Endothelial cell of hepatic sinusoid (primary cell): ENCODE data around the gene MTF1.
"Not testable (repeated sequence)": the region's sequence is repeated elsewhere in the genome, so short reads cannot be mapped to it uniquely, and the experiment has no call there.

Experiments used
- in situ Hi-C: cut with HindIII; loops from 2 replicates; pipeline ENCODE4 v1.10.0; 2017; ENCODE audit warnings: low sequenced_read_pairs

Gene MTF1

DNA sequence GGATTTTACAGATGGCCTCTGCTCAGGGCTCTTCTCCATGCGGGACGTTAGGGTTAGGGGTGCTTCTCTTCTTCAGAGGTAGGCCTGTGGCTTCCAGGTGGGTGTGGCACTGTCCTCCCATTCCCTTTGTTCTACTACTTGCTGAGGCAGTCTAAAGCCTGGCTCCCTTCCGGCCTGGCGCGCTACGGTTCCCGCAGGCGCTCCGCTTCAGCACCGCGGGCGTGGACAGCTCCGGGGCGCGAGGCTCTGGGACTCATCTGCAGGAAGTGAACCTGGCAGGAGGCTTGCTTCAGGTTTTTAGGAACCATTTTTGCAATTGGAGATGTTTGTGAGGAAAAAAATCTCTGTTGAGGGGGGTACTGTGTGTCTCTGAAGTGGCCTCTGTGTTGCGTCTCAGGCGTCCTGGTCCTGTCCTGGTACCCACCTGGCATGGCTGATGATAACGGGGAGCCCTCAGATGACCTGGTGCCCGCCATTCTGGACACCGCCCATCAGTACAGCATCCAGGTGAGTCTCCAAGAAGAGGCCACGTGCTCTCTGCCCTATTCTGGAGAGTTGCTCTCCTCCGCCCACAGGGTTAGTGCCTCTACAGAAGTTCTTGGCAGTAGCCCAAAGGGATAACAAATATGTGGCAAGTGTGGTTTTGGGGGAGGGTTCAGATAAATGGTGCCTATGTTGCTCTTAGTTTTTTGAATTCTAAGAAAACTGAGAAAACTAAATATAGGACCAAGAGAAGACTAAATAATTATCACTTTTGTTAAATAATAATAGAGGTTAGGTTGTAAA lies 63.9 kb downstream of the MTF1 start:
- in situ Hi-C loops: no loop called here

DNA sequence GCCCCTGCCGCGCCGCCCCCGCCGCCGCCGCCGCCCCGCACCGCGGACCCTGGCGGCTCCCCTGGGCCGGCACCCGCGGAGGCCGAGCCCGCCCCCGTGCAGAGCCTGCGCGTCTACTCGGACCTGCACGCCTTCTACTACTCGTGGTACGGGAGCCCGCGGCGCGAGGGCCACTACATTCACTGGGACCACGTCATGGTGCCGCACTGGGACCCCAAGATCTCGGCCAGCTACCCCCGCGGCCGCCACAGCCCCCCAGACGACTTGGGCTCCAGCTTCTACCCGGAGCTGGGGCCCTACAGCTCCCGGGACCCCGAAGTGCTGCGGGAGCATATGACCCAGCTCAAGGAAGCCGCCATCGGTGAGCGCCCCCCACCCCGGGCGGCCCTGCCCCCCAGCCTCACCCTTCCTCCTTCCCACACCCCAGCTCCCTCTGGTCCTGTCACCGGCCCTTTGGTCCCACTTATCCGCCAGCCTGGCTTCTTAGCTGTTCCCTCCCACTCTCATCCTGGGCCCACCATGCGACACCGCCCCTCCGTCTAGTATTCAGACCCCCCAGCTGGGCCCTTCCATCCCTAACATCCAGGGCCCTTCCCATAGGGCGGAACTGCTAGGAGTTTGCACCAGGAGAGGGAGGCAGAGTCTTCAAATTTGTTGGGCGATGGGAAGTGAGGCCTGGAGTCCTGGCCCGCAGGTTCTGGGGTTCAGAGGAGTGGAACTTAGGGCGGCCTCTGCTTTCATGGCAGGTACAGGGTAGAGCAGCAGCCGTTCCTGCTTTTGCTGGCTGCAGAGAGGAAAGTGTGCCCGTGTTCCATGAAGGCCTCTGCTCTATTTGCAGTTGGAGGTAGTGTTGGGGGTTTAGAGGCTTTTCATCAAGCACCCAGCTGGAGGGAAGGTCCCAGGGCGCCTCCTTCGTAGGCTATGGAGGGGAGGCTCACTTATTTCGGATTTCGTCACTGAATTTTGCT lies 64.7 kb downstream of the MTF1 start:
- in situ Hi-C loops: no loop called here

DNA sequence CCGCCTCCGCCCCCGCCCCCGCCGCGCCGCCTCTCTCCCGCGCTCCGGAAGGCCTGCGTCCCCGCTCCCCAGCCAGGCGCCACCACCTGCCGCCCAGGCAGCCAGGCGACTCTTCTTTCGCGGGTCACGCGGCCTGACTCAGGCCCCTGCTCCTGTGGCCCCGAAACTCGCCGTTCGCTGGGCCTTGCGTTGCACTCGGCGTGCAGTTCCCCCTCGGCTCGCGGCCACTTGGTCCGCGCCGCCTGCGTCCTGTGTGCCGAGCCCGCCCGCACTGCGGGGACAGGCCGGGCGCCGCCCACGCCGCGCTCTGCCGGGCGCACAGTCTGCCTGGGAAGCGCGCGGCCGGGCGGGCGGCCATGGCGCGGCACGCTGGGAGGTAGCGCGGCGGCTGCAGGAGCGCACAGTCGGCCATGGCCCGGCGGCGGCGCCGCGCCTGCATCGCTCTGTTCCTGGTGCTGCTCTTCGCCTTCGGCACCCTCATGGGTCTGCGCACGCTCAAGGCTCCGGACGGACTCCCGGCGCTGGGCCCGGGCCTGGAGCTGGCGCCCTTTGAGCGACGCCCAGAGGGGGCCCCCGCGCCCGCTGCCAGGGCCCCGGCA lies 65.5 kb downstream of the MTF1 start, which contains the start of gene MANEAL:
Gene MANEAL (plus strand): TSS at position 75 of the 599 bp plus-strand sequence. CDS start 336 bp downstream, at position 411.
- in situ Hi-C loops: no loop called here

DNA sequence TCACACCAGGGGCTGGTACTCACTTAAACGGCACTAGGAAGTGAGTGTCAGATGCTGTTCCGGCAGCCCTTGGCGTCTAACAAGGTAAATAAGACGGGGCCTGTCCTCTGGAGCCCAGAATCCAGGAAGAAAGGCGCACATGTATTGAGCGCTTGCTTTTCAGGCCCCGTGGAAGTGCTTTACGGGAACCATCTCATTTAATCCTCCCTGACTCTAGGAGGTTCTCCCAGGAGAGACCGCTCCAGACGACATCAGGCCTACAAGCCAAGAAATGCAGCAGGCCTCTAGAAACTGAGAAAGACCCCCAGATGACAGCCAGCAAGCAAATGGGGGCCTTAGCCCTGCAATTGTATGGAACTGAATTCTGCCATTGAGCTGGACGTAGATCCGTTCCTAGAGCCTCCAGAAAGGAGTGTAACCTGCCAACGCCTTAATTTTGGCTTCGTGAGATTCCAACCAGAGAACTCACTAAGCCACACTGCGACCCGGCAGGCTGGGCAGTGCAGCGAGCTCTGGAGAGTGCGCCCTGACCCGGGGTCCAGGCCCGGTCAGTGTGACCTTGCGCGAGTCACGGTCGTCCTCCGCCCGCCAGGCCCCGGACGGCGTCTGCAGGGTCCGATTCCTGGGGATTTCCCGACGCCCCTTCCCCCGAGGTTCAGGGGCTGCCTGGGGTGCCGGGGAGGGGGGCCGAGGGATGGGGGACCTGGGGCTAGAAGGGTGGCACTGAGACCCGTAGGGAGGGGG lies 66.3 kb downstream of the MTF1 start:
- in situ Hi-C loops: no loop called here

DNA sequence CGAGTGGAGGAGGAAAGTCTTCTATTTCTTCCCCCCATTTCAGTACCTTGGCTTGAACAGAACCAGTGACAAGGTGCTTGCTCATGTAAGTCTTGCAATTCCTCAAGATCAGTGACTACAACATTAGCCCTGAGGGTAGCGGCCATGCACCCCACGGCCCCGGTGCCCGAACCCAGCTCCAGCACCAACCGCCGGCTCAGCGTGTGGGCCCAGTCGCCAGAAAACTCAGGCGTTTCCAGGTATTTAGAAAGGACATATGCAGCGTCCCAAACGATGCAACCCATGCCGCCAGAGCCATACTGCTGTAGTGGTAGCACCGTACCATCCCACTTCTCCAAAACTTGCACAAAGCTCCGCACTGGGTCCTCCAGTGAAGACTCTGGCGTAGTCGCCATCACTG lies 76.9 kb downstream of the MTF1 start:
- in situ Hi-C loops: no loop called here

DNA sequence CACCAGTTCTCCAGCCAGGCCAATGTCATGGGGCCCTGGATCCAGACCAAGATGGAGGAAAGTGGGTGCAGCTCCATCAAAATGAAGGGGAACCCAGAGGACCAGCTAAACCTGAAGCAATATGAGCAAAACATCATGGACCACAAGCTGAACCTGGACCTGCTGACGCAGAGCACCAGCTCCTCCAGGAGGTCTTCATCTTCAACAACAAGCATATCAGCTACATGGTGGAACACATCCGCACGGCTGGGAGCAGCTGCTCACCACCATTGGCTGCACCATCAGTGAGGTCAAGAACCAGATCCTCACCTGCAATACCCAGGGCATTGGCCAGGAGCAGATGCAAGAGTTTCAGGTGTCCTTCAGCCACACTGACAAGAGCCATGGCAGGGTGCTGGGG lies 80.7 kb downstream of the MTF1 start:
- in situ Hi-C loops: no loop called here

DNA sequence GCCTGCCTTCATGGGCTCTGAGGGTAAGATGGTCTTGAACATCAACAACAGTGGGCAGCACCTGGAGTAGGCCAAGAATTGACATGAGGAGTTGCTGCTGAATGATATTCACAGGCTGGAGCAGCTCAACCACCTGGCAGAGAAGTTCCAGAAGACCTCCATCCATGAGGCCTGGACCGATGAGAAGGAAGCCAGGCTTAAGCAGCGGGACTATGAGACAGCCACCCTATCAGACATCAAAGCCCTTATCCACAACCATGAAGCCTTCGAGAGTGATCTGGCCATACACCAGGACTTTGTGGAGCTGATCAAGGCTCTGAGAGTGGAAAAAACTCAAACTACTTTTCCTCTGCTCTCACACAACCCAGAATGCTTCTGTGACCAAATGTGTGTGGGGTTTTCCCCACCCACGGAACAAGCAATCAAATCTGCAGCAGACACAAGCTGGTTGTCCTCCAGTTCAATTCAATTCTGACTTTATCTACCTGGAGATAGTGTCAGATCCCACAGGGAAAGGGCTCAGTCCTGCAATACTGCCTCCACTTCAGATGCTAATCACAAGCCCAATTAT lies 82.4 kb downstream of the MTF1 start:
- in situ Hi-C loops: no loop called here

DNA sequence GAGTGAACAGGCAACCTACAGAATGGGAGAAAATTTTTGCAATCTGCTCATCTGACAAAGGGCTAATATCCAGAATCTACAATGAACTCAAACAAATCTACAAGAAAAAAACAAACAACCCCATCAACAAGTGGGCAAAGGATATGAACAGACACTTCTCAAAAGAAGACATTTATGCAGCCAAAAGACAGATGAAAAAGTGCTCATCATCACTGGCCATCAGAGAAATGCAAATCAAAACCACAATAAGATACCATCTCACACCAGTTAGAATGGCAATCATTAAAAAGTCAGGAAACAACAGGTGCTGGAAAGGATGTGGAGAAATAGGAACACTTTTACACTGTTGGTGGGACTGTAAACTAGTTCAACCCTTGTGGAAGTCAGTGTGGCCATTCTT lies 88.0 kb downstream of the MTF1 start:
- in situ Hi-C loops: not testable (repeated sequence)

DNA sequence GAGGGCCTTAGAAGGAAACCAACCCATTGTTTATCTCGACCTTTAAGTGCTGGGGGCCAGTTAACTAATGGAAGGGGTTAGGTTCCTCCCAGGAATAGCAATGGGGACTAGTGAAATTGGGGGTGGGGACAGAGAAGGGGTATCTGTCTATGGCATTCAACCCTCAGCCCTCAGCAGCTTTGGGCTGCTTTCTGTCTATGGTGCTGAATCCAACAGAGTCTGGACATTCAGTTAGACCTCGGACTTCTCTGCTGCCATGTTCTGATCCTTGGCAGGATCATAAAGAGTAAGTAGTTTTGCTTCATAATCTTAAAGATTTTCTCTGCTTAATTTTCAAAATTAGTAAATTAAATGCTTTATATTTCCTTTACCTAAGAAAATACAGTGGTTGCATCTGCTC lies 91.9 kb downstream of the MTF1 start:
- in situ Hi-C loops: no loop called here

DNA sequence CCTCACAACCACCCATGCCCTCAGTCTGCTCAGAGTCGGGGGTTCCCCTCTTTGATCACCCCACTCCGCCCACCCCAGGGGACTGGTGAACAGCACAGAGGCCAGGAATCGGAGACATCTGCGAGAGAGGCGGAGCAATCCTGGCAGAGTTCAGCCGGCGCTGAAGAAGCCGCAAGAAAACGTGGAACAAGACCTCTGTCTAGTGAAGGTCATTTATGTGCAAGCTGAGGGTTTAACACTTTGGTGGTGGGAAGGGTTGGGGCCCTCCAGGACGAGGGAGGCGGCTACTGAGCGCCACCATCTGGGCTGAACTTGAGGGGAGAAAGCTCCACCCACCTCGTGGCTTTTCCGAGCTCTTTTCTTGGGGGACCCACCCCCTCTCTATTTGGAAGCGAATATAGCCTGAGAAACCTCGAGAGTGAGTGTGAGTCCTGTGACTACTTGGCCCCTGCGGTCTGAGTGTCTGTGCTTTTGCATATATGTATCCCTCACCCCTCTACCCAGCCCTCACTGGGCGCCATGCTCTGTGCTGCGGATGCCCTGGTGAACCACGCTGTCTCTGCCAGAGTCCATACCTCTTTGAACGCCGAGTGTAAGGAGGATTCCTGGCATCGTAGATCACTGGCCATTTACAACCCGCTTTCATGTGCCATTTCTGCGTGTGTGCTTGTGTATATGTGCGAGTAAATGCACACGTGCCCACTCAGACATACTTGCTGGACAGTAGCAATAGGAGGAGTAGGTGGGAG lies 93.3 kb downstream of the MTF1 start:
- in situ Hi-C loops: no loop called here

DNA sequence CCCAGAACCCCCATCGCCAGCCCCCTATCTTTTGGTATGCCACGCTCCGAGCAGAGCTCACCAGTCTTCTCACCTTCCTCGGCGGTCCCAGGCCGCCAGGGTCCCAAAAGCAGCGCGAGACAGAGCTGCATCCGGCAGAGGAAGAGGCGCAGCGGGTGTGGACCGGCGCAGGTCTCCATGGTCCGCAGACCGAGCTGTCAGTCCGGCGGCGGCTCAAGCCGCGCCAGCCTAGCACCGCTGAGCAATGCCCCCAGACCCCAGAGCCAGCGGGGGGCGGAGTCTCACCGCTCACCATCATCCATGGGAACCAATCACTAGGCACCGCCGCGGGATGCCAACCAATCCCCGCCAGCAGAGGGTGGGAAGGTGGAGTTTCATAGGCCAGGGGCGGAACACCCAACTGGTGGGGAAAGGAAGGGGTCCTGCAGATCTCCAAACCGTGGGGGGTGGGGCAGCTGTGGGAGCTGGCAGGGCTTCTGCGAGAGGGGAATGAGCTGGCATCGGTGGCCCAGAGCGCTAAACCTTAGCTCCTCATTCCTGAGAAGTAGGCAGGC lies 94.4 kb downstream of the MTF1 start, which contains the start of gene EPHA10:
Gene EPHA10 (minus strand): TSS at position 233 of the 554 bp plus-strand sequence. CDS start 54 bp downstream, at position 179.
- in situ Hi-C loops: no loop called here

DNA sequence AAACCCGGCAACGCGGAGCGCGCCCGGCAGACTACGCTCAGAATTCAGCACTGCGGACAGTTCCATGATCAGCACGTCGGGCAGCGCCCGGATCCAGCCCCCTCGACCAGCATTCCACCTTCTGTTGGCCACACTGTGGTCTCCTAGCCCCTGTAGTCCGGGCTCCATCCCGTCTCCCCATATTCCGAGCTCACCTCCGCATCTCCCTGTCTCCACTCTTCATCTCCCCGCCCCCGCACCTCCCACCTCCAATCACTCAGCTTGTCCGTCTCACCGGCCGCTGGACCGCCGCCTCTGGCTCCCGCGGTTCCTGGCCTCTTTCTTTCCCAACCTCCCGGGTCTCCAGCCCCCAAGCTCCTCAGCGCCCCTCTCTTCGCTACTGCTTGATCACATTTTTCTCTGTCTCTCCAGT lies 95.0 kb downstream of the MTF1 start:
- in situ Hi-C loops: no loop called here

DNA sequence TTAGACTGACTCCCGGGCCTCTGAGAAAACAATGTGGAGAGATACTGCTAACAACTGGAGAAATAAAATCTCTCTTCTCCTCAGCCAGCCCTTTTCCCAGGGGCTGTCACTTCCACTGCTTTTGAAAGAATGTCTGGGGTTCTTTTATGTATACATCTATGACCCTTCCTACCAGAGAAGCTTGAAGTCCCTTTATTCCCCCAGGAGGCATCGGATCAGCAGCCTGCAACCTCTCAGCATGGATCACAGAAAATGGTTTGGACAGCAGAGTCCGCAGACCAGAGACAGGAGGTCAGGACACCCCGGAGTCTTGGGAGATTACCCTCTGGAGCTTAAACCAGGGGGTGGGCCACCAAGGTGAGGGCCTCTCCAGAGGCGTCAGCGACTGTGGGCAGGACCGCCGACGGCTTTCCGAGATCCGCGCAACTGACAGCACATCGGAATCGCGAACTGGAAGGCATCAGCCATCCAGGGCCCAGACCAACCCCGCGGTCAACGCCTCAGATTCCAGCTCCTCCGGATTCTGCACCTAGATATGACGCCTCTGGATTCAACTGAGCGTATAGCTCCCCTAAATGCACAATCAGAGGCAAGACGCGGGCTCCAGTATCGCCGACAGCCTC lies 95.5 kb downstream of the MTF1 start:
- in situ Hi-C loops: no loop called here

DNA sequence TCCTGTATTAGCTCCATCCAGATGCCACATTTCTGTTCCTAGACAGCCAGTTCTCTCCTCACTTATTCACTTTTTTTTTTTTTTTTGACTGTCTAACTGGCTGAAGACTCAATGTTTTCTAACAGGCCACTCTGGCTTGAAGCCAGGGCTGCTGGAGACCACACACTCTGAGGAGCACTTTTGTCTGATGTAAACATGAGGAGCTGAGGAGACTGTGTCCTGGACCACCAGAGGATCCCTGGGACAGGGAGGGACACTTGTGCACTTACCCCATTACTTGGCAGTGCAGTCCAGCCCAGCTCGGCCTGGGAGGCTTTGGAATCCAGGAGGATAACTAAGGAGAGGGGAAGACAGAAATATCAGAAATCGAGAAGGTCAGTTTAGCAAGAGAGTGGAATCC lies 96.9 kb downstream of the MTF1 start:
- in situ Hi-C loops: no loop called here

DNA sequence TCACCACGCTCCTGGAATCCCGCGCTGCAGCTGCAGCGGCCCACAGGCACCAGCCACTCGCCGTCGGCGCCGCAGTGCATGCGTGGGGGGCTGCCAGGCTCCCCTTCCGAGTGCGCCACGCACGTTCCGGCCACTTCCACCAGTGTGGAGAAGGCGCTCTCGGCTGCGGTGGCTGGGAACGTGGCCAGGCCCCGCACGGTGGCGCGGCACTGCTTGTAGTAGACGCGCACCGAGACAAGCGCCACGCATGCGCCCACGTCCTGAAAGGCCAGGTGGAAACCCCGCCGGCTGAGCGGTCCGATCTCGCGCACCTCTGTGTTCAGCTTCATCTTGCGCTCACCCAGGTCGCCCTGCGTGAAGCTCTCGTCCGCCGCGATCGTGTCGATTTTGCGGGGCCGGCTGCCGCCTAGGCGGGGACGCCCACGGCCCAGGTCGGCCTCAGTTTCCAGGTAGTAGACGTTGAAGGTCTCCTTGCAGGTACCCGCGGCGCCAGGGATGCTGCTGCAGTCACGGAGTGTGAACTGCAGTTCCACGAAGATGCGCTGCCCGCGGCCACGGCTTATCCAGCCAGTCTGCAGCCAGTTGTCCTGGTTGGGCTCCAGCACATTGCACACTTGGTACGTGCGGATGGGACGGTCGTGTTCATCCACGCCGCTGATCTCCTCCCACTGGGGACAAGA lies 97.8 kb downstream of the MTF1 start:
- in situ Hi-C loops: no loop called here
